Hematopoietic multipotent progenitor cell (in vitro differentiated cells): ENCODE measurements around the gene FARS2. TPM values are rescaled to one million over a fixed set of nuclear protein-coding genes. Genes with fewer than 3 reads are reported as not detected.

Source experiments
- DNase-seq, 3 donors: peaks; one replicate each; pipeline ENCODE4 v3.0.0-alpha.2; 2011 to 2015; ENCODE audit warnings: low read depth in 2 of 3, low spot score in 2 of 3
- total RNA-seq: library from RNA; depleted of rRNA; stranded (reverse); fragments of >200 nt; gene quantifications from one replicate; pipeline ENCODE4 v1.2.3, GENCODE V29; 2012

FARS2 gene
- total RNA-seq, 1 donor = 47.1 TPM

DNA sequence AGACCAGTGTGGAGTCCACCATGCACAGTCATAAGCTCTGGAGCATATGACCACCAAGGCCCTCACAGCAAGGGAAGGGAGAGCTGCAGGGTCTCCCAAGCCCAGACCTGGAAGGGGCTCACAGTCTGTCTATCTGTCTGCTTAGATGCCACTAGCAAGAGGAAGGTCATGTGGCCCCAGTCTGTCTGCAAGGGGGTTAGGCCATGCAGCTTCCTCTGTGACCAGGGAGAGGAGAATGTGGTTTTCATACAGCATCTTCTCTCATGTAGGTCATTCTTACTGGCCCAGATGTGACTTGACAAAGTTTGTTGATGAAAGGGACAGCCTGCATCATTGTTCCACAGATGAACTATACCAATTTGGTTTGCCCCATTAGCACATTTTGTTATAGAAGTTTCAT is 260.8 kb downstream of the FARS2 start:
- DNase-seq = no peak

GRCh38 chr6:5524110-5524509 is 262.8 kb downstream of the FARS2 start:
- DNase-seq = no peak

- no peak for DNase-seq
Measured at GRCh38 chr6:5525209-5525608, 263.9 kb downstream of the FARS2 start.

- no peak for DNase-seq
Measured at GRCh38 chr6:5529015-5529414, 267.7 kb downstream of the FARS2 start.

- no peak for DNase-seq
Measured at GRCh38 chr6:5529733-5530132, 268.4 kb downstream of the FARS2 start.

GRCh38 chr6:5531161-5531560 is 269.8 kb downstream of the FARS2 start:
- no peak for DNase-seq

DNA sequence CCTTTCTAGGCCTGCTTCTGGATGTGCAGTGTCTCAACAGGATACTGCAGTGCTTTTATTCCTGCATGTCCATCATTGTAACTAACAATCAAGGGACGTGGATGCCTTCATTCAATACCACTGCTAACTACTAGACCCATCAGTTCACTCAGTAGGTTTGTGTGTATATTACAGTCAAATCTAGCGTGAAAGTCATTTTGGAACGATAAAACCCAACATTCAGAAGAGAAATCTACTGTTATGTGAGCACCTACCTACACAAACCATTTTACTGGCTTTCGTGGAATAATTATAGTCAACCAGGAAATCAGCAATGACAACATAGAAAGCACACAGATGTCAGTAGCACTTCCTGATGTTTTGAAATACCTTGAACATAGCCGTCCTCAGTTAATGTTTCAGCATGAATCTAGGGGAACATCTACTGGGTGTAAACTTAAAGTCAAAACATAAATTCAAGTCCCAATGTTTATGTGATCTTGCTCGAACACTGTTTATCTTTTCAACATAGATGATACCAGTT is 270.6 kb downstream of the FARS2 start:
- DNase-seq = no peak

DNA sequence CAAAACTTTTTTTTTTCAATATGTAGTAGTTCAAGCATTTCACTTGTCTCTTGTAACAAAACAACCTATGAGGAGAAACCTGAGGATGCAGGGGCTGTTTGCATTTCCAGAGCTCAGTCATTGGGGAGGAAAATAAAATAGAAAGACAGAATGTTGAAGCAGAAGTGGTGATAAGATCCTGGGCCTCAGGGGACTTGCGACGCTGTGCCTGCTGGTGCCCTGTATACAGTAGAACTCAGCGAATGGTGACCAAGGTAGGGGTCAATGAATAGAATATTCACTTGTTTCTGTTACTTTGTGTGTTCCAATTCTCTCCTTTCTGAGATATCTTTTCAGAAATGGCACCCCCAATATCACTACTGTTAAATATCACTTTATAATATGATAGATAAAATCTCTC is 271.6 kb downstream of the FARS2 start:
- no peak for DNase-seq

- DNase-seq = no peak
Measured at GRCh38 chr6:5534643-5535042, 273.3 kb downstream of the FARS2 start.

- DNase-seq = no peak
Measured at GRCh38 chr6:5536644-5537043, 275.3 kb downstream of the FARS2 start.

DNA sequence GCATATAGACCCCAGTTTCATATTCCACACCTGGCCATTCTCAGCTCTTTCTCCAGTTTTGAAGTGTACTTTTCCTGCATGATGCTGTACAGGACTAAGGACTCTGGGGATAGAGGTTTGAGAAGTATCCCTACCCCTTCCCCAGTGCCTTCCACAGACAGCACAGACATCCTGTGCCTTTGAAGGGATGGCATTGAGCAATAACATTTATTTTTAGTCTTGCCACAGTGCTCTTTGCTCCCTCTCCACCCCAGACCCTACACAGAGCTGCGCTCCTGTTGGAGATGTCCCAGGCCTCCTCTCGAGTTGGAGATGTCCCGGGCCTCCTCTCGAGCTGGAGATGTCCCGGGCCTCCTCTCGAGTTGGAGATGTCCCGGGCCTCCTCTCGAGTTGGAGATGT is 275.8 kb downstream of the FARS2 start:
- no peak for DNase-seq

DNA sequence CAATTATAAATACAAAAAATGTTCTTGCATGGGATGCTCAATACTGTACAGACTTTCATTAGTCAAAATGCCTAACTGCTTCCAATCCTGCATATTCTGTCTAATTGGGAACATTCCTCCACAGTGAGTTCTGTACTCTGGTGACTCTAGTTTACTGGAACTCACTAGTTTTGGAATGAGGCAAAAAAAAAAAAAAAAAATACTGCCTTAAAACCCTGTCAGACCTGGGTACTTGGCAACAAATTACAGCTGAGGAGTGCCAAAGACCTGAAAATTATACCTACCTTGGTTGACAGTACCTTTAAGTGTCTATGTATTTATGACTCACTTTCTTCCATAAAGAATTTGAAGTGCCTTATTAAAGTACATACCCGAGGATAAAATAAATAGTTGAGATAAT is 276.7 kb downstream of the FARS2 start:
- DNase-seq = no peak

DNA sequence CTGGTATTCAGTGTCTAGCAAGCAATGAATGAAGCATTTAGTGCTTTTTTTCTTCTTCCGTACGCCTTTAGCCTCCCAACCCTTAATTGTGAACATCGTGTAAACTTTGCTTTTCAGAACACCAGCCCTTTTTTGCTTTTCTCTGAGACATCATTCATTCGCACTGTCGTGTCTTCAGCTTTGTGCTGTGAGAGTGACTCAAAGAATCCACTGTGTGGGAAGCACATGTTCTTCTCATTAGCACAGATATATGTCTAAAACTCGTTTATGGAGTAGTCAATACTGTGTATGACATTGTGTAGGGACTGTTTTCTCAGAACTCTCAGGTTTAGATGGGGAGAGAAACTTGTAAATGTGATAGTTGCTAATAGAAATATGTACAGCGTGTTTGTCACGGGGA is 279.1 kb downstream of the FARS2 start:
- DNase-seq = no peak

DNA sequence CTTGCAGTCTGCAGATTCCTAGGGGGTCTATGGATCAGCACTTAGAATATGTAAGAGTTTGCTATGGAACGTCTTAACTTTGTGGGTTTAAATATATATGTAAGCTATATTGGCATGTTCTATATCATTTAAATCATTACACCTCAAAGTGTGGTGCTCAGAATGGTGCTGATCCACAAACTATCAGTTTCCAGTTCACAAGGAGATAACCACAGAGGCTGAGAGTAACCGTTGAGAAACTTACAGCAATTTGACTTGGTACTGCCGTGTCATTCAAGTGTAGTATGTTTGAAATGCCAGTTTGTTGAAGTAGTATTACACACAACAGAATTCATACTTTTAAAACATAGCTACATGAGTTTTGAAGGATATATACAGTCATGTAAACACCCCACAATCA is 279.7 kb downstream of the FARS2 start:
- no peak for DNase-seq

DNA sequence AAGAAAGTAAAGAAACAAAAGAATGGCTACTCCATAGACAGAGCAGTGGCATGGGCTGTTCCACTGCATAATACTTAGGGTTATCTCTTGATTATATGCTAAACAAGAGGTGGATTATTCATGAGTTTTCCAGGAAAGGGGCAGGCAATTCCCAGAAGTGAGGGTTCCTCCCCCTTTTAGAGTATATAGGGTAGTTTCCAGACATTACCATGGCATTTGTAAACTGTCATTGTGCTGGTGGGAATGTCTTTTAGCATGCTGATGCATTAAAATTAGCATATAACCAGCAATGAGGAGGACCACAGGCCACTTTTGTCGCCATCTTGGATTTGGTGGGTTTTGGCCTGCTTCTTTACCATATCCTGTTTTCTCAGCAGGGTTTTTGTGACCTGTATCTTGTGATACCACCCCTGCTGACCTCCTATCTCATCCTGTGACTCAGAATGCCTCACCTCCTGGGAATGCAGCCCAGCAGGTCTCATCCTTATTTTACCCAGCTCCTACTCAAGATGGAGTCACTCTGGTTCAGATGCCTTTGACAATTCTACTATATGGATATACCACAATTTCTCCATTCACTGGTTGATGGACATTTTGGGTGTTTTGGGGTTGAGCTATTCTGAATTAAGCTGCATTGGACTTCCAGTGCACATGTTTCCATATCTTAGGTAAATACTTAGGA is 280.6 kb downstream of the FARS2 start:
- DNase-seq = no peak

GRCh38 chr6:5547556-5547955 is 286.2 kb downstream of the FARS2 start:
- no peak for DNase-seq

DNA sequence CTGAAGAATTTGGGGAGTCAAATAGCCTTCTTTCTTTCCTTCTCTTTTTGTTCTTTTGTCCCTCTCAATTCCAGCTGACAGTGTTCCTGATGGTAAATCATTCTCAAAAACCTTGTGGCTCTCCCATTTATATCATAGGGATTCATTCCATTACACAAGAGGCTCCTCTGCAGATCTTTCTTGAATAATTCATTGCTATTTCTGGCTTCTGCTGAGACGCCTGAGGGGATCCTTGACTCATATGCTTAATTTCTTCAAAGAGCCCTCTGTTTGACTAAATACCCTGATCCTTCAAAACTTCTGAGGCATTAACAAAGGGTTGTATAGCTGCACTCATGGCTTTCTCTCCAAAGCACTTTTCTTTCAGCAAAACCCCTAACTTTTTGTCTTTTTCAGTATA is 289.3 kb downstream of the FARS2 start:
- DNase-seq = no peak

- DNase-seq = no peak
Measured at GRCh38 chr6:5552243-5552642, 290.9 kb downstream of the FARS2 start.

DNA sequence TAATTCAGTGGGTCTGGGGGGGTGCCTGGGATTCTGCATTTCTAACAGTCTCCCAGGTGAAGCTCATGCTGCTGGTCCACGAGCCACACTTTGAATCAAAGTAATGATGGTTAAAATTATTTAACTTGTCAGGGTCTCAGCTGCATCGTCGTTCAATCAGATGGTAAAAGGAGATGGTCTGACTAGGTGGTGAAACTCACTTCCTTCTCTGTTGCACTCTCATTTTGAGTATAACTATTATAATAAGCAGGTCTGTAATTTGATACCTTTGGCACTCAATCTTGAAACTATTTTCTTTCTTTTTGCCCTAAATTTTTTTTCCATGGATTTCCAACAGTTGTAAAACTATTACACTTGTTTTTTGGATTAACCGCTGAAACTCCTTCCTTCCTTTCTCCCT is 292.5 kb downstream of the FARS2 start:
- no peak for DNase-seq

DNA sequence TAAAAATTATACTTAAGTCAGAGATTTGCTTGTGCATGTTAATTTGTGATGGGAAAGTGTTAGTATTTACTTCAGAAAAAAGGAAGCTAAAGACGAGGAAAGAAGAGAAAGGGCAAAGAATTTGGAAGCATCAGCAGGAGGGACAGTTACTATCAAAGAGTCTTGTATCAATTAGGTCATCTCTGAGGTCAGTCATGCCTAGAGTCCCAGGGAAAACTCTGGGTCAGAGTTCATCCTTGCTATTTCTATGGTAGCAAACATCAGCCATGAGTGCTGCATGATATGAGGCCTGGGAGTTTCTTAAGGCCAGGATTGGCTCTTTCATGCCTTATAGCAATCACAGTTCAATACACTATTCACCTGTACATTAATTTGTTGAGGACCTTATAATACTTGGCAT is 292.9 kb downstream of the FARS2 start:
- no peak for DNase-seq

GRCh38 chr6:5556011-5556410 is 294.7 kb downstream of the FARS2 start:
- DNase-seq = no peak

DNA sequence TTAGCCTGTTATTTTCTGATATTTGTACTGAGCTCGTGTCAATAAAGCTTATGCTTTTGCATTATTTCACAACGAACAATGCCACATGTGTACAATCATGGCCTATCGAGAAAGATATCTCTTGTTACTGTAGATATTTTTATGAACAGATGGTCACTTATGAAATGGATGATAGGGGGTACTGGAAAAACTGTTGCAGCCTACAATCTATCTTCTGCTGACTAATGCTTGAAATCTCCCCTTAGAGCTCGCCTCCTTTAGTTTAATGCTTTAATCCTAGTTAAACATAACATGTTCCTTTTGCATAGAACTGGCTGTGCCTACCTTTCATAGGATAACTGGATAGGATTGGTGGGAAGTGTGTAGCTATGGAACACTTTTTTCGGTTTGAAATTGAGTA is 296.2 kb downstream of the FARS2 start:
- DNase-seq = no peak

DNA sequence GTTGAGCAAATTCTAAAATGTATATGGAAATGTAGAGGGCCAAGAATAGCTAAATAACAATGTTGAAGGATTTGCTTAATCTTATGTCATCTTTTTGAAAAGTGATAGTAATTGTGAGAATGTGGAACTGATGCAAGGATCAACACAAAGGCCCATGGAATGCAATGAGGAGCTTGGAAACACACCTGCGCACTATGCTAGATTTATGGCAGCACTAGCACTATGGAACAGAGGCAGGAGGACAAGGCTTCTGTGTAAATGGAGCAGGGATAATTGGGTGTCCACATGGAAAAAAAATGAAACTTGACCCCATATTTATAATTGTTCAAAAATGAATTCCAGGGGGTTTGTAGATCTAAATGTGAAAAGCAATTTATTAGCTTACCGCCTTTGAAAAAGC is 298.3 kb downstream of the FARS2 start:
- DNase-seq = no peak
